Fibroblast of skin of left quadriceps (primary cell): ENCODE measurements around the gene FASTK.
A peak's percentile ranks its signal among the peaks of the same experiment; 100 is the strongest.

ENCODE experiments used
- DNase-seq, 2 experiments: peaks; one replicate each; pipeline ENCODE4 v3.0.0-alpha.2; 2013; ENCODE audit warnings: low read depth in 2 of 2

The FASTK gene

GRCh38 chr7:151117565-151117964 is 37.0 kb upstream of the FASTK start:
- DNase-seq = no peak

- no peak for DNase-seq
Measured at GRCh38 chr7:151116603-151117440, 36.2 kb upstream of the FASTK start.

- DNase-seq = no peak
Measured at GRCh38 chr7:151115836-151116418, 35.3 kb upstream of the FASTK start.

GRCh38 chr7:151115121-151115835 is 34.7 kb upstream of the FASTK start:
- DNase-seq = no peak

GRCh38 chr7:151114151-151115090 is 33.8 kb upstream of the FASTK start:
- no peak for DNase-seq

GRCh38 chr7:151113344-151114150 is 32.9 kb upstream of the FASTK start:
- DNase-seq = peak; percentile 63 to 71

- peak in 1 of 2 experiments; percentile 35 for DNase-seq
Measured at GRCh38 chr7:151110941-151111645, 30.5 kb upstream of the FASTK start.

- no peak for DNase-seq
Measured at GRCh38 chr7:151110236-151110940, 29.8 kb upstream of the FASTK start.

- no peak for DNase-seq
Measured at GRCh38 chr7:151109094-151110048, 28.8 kb upstream of the FASTK start.

GRCh38 chr7:151107882-151108281 is 27.3 kb upstream of the FASTK start:
- no peak for DNase-seq

GRCh38 chr7:151104411-151105235 is 24.0 kb upstream of the FASTK start:
- peak; percentile 82 for DNase-seq

GRCh38 chr7:151103973-151104372 is 23.4 kb upstream of the FASTK start:
- DNase-seq = no peak

- DNase-seq = no peak
Measured at GRCh38 chr7:151102991-151103390, 22.4 kb upstream of the FASTK start.

- no peak for DNase-seq
Measured at GRCh38 chr7:151101621-151102396, 21.2 kb upstream of the FASTK start.

- no peak for DNase-seq
Measured at GRCh38 chr7:151100921-151101320, 20.3 kb upstream of the FASTK start.

- no peak for DNase-seq
Measured at GRCh38 chr7:151099486-151100211, 19.0 kb upstream of the FASTK start.
